Uterus (tissue), 4 donors: ENCODE measurements around the gene WWOX. TPM values are rescaled to one million over a fixed set of nuclear protein-coding genes. Genes with fewer than 3 reads are reported as not detected.

Experiments
- DNase-seq, 2 donors: peaks; one replicate each; pipeline ENCODE4 v3.0.0-alpha.2; 2019 to 2020
- H3K27ac ChIP-seq, 2 donors: fragments of 200-600 bp; sonication (generic); 1 replicate in 1 of 2; 2 replicates in 1 of 2; pipeline ENCODE4 v1.5.1; 2016 to 2018
- H3K27me3 ChIP-seq, 2 donors: fragments of 200-600 bp; sonication (generic); one replicate each; pipeline ENCODE4 v1.5.1; 2018 to 2019; ENCODE audit warnings: control low read depth in 1 of 2
- H3K36me3 ChIP-seq, 2 donors: fragments of 200-600 bp; sonication (generic); one replicate each; pipeline ENCODE4 v1.5.1; 2019; ENCODE audit warnings: control low read depth in 1 of 2
- H3K4me1 ChIP-seq, 2 donors: fragments of 200-600 bp; sonication (generic); one replicate each; pipeline ENCODE4 v1.5.1; 2018 to 2019; ENCODE audit warnings: control low read depth in 1 of 2
- H3K4me3 ChIP-seq, 2 donors: fragments of 200-600 bp; sonication (generic); 1 replicate in 1 of 2; 2 replicates in 1 of 2; pipeline ENCODE4 v1.5.1; 2018 to 2019; ENCODE audit warnings: mild to moderate bottlenecking in 1 of 2
- H3K9me3 ChIP-seq, 2 donors: fragments of 200-600 bp; sonication (generic); one replicate each; pipeline ENCODE4 v1.5.1; 2019; ENCODE audit warnings: control low read depth in 1 of 2
- POLR2A ChIP-seq, 2 donors: fragments of 450-650 bp; IDR thresholded peaks; one replicate each; pipeline ENCODE4 v1.6.1; 2016; ENCODE audit warnings: antibody characterized with exemption in 2 of 2, mild to moderate bottlenecking in 1 of 2, moderate library complexity in 1 of 2
- intact Hi-C: fragments of 100-400 bp; cut with DNase I; formaldehyde crosslinking; loops from one replicate; pipeline ENCODE4 v1.15.1; 2023; ENCODE audit warnings: low total_unique reads
- total RNA-seq, 4 donors: library from RNA; depleted of rRNA in 3 of 4; stranded (reverse); fragments of >200 nt in 3 of 4; gene quantifications; one replicate each; pipeline versions ENCODE4 v1.1.0 to v1.2.4, GENCODE V29; 2014 to 2023
- TF ChIP-seq, protein P1 (sequence below), 4 experiments: fragments of 200-600 bp in 2 of 4; fragments of 450-650 bp in 2 of 4; sonication (generic) in 2 of 4; IDR thresholded peaks; one replicate each; pipeline ENCODE4 v1.5.1; 2016 to 2019; ENCODE audit warnings: antibody characterized with exemption in 4 of 4, mild to moderate bottlenecking in 2 of 4, moderate library complexity in 1 of 4
- donor health status: DM: yes; HTN: yes; CAD: no.

Gene WWOX
- total RNA-seq, 4 donors from 2014 or later = 34.1 to 99.9 (median 55.8) TPM

DNA sequence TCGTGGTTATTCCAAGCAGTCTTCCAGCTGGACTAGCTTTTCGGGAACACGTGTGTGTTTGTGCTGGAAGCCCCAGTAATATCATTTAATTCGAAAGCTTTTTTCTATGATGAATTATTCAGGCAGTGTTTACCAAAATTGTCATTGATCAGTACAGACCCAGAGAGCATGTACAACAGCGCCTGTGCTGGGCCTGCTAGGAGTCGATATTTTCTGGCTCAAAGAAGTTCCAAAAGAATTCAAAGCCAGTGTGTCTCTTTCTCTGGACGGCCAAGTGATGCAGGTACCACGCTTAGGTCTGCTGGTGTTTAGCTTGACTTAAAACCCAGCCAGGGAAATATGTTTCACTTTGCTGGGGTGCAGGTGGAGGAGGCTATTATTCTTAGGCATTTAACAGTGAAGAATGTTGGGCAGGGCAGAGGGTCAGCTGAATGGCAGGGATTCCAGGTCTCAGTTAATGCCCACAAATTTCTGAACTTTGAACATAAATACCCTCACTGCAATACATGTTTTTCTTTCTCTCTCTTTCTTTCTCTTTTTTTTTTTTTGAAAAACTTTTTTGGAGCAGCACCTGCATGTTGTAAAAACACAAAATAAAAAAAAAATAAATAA is 401.3 kb downstream of the WWOX start:
- no peak for DNase-seq
- H3K4me1 ChIP-seq = peaks cover 0 to 7% of the 10 kb centered on the region in 2 donors
- no peak overlapping the region for H3K27ac ChIP-seq
- TF ChIP-seq, protein P1, sequence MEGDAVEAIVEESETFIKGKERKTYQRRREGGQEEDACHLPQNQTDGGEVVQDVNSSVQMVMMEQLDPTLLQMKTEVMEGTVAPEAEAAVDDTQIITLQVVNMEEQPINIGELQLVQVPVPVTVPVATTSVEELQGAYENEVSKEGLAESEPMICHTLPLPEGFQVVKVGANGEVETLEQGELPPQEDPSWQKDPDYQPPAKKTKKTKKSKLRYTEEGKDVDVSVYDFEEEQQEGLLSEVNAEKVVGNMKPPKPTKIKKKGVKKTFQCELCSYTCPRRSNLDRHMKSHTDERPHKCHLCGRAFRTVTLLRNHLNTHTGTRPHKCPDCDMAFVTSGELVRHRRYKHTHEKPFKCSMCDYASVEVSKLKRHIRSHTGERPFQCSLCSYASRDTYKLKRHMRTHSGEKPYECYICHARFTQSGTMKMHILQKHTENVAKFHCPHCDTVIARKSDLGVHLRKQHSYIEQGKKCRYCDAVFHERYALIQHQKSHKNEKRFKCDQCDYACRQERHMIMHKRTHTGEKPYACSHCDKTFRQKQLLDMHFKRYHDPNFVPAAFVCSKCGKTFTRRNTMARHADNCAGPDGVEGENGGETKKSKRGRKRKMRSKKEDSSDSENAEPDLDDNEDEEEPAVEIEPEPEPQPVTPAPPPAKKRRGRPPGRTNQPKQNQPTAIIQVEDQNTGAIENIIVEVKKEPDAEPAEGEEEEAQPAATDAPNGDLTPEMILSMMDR (IDR thresholded peaks at IDR 0.05) = no peak
- TF ChIP-seq POLR2A (IDR thresholded peaks at IDR 0.05) = no peak
- no peaks in the 10 kb centered on the region for H3K9me3 ChIP-seq
- intact Hi-C loops = no loop called here
- no peaks in the 10 kb centered on the region for H3K27me3 ChIP-seq
- no peaks in the 10 kb centered on the region for H3K36me3 ChIP-seq
- no peak overlapping the region for H3K4me3 ChIP-seq

DNA sequence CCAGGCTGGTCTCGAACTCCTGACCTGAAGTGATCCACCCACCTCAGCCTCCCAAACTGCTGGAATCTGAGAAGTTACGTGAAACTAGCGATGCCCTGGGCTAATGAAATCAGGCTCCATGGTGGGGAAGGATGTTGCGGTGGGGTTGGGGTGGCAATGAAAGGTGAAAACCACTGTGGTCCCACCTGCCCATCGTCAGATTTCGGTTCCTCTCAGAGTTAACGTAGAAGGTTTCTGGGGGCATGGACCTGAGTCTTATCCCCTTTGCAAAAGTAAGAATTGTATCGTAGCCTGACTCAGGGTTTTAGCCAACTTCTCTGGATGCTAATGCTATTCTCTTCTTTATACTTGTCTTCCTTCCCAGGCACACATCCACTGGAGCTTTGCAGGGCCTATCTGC is 402.3 kb downstream of the WWOX start:
- intact Hi-C loops = no loop called here
- no peaks in the 10 kb centered on the region for H3K9me3 ChIP-seq

DNA sequence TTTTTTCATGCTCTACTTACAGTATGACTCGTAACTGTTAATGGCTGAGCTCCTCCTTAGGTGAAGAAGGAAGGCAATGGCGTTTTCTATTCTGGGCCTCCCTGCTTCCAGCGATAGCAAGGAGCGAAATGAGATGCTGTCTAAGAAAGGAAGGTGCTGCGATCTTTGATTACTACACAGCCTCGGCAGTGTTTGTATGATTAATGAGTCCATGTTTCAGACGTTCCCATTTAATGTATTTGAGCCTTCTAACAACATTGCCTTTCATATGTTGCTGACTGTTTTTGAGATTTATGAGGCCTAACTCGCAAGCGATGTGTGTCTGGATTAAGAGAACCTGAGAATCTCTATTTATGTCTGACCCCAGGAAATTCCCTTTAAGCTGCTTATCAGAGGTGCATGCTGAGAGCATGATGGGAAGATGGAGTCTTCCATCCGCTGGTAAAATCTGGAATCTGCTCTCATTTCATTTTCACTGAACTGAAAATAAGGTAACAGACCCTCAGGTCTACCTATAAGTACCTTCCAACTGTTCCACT is 403.4 kb downstream of the WWOX start:
- H3K27me3 ChIP-seq = no peaks in the 10 kb centered on the region
- DNase-seq = no peak
- no peak for TF ChIP-seq POLR2A (IDR thresholded peaks at IDR 0.05)
- TF ChIP-seq, protein P1 (IDR thresholded peaks at IDR 0.05) = no peak
- H3K9me3 ChIP-seq = no peaks in the 10 kb centered on the region
- H3K27ac ChIP-seq = peak overlapping the region; percentile 10 to 41
- H3K36me3 ChIP-seq = no peaks in the 10 kb centered on the region
- intact Hi-C loops = no loop called here
- peaks cover 0 to 7% of the 10 kb centered on the region in 2 donors for H3K4me1 ChIP-seq
- H3K4me3 ChIP-seq = no peak overlapping the region

More for the DNA sequence above, 402.3 kb downstream of the WWOX start:
- Histone ChIP-seq H3K36me3 (no peaks in the 10 kb centered on the region), H3K27ac (no peak overlapping the region), H3K4me3 (no peak overlapping the region), H3K27me3 (no peaks in the 10 kb centered on the region), H3K4me1 (peaks cover 0 to 7% of the 10 kb centered on the region in 2 donors)
- no peak for DNase-seq
- TF ChIP-seq, protein P1 (IDR thresholded peaks at IDR 0.05) = no peak
- no peak for TF ChIP-seq POLR2A (IDR thresholded peaks at IDR 0.05)

DNA sequence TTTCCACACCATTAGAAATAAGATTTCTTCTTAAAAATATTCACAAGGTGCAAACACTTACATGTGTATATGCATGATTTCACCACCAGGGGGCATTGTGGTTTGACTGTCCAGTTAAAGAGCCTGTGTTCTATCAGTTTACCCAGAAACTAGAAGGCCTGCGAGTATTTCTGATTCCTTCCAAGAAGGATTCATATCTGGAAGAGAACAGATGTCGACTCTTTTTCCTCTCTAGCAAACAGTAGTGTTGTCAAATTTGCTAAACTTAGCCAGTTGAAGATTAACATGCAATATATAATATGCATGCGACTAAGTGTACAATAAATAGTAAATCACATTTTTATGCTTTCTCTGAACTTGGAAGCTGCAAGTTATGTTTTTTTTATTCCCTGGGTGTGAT is 404.1 kb downstream of the WWOX start:
- peak overlapping the region; percentile 82 to 83 for H3K27ac ChIP-seq
- peak; percentile 54 to 89 for DNase-seq

DNA sequence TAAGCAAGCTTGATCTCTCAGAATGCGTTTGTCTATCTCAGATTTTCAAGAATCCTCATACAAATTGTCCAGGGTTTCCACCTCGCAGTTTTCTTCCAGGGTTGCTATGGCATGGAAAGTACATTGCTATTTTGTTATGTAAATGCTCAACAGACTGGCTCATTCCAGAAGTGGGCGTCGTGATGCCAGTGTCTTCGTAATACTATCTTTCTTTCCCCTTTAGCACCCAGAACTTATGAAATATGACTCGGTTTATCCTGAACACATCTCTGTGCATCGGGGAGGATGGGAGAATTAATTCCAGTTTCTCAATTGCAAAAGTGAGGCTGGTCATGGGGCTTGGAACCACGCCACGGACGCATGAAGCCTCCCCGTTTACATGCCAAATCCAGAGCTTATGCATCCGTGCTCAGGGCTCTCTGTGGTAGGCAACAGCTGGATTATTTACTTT is 405.0 kb downstream of the WWOX start:
- no peaks in the 10 kb centered on the region for H3K9me3 ChIP-seq
- no peak overlapping the region for H3K4me3 ChIP-seq
- H3K4me1 ChIP-seq = peaks cover 0 to 7% of the 10 kb centered on the region in 2 donors
- TF ChIP-seq, protein P1 (IDR thresholded peaks at IDR 0.05) = no peak
- TF ChIP-seq POLR2A (IDR thresholded peaks at IDR 0.05) = no peak
- intact Hi-C loops = no loop called here
- no peaks in the 10 kb centered on the region for H3K36me3 ChIP-seq
- peak overlapping the region; percentile 82 to 83 for H3K27ac ChIP-seq
- DNase-seq = peak; percentile 64 to 72
- H3K27me3 ChIP-seq = no peaks in the 10 kb centered on the region

More for the DNA sequence above, 404.1 kb downstream of the WWOX start:
- Histone ChIP-seq H3K4me3 (no peak overlapping the region), H3K4me1 (peaks cover 0 to 7% of the 10 kb centered on the region in 2 donors), H3K36me3 (no peaks in the 10 kb centered on the region), H3K27me3 (no peaks in the 10 kb centered on the region), H3K9me3 (no peaks in the 10 kb centered on the region)
- no peak for TF ChIP-seq POLR2A (IDR thresholded peaks at IDR 0.05)
- TF ChIP-seq, protein P1 (IDR thresholded peaks at IDR 0.05) = peak; percentile 82 to 96 (median 84)
- intact Hi-C loops = no loop called here
